CD4-positive, alpha-beta T cell (primary cell): ENCODE results near the gene SAT2. TPM values are rescaled to one million over a fixed set of nuclear protein-coding genes. Genes with fewer than 3 reads are reported as not detected.
"Not testable (repeated sequence)": the region's sequence is repeated elsewhere in the genome, so short reads cannot be mapped to it uniquely, and the experiment has no call there.

Source experiments
- ATAC-seq: fragments of 200-7000 bp; cut with Tn5 transposase; one replicate; pipeline ENCODE4 v1.10.0; 2022; ENCODE audit warnings: mild to moderate bottlenecking; ENCODE audit not compliant: poor library complexity
- CTCF ChIA-PET: fragments of 350-600 bp; sonication (Branson Sonifier 250); formaldehyde crosslinking; loops from one replicate; lab custom pipeline; 2021; ENCODE audit warnings: antibody characterized with exemption, inconsistent platforms; lab: Charles Lee
- POLR2A ChIA-PET: fragments of 350-600 bp; sonication (Branson Sonifier 250); formaldehyde crosslinking; loops from one replicate; lab custom pipeline; 2021; ENCODE audit warnings: antibody characterized with exemption, inconsistent platforms; lab: Charles Lee
- DNase-seq, 14 experiments: peaks; one replicate each; pipeline ENCODE4 v3.0.0-alpha.2; 2013 to 2020; ENCODE audit warnings: mixed read lengths in 2 of 14
- H3K27ac ChIP-seq, 2 donors: one replicate each; pipeline versions ENCODE4 v1.5.1 to v1.7.0; 2013; ENCODE audit warnings: low read length in 2 of 2, low read depth in 1 of 2, mild to moderate bottlenecking in 1 of 2
- H3K27me3 ChIP-seq, 2 experiments: 1 replicate in 1 of 2; 2 replicates in 1 of 2; pipeline versions ENCODE4 v1.6.1 to v1.7.0; 2013; ENCODE audit warnings: low read length in 2 of 2, control low read depth in 1 of 2, mild to moderate bottlenecking in 1 of 2, moderate library complexity in 1 of 2; ENCODE audit not compliant: insufficient read depth in 2 of 2, control insufficient read depth in 1 of 2
- H3K36me3 ChIP-seq: one replicate; pipeline ENCODE4 v1.6.1; 2013; ENCODE audit warnings: low read length, control low read depth; ENCODE audit not compliant: insufficient read depth
- H3K4me1 ChIP-seq: one replicate; pipeline ENCODE4 v1.6.1; 2013; ENCODE audit warnings: low read length, control low read depth; ENCODE audit not compliant: insufficient read depth
- H3K4me3 ChIP-seq: one replicate; pipeline ENCODE4 v1.5.1; 2013; ENCODE audit warnings: mild to moderate bottlenecking, low read length, moderate library complexity
- H3K9me3 ChIP-seq, 2 experiments: 1 replicate in 1 of 2; 2 replicates in 1 of 2; pipeline versions ENCODE4 v1.6.1 to v1.7.0; 2013; ENCODE audit warnings: low read length in 2 of 2, mild to moderate bottlenecking in 2 of 2, control low read depth in 1 of 2, moderate library complexity in 1 of 2; ENCODE audit not compliant: control insufficient read depth in 1 of 2, insufficient read depth in 1 of 2
- H3K27ac Mint-ChIP-seq: one replicate; pipeline ENCODE4 v1.8.0; 2020; ENCODE audit warnings: mixed read lengths
- H3K27me3 Mint-ChIP-seq: one replicate; pipeline ENCODE4 v1.8.0; 2021; ENCODE audit warnings: mixed read lengths
- H3K36me3 Mint-ChIP-seq: one replicate; pipeline ENCODE4 v1.8.0; 2021; ENCODE audit warnings: low read depth, mixed read lengths
- H3K4me1 Mint-ChIP-seq: one replicate; pipeline ENCODE4 v1.8.0; 2021; ENCODE audit warnings: low read depth, mixed read lengths
- H3K4me3 Mint-ChIP-seq: one replicate; pipeline ENCODE4 v1.8.0; 2020; ENCODE audit warnings: mild to moderate bottlenecking, mixed read lengths
- H3K9me3 Mint-ChIP-seq: one replicate; pipeline ENCODE4 v1.8.0; 2020; ENCODE audit warnings: mixed read lengths
- CTCF ChIP-seq: fragments of 200-600 bp; IDR thresholded peaks from one replicate; pipeline ENCODE4 v1.8.0; 2022; ENCODE audit warnings: antibody characterized with exemption, mild to moderate bottlenecking
- intact Hi-C, 2 experiments: fragments of 100-400 bp; cut with DNase I in 1 of 2; cut with micrococcal nuclease in 1 of 2; formaldehyde crosslinking; loops; one replicate each; pipeline versions ENCODE4 v1.15.1 to v1.9.0; 2023 to 2025; cut with DNase I, micrococcal nuclease
- total RNA-seq, 174 experiments: library from RNA in 2 of 174; stranded (reverse) in 2 of 174; gene quantifications; one replicate each; pipeline ENCODE4 v1.2.3 and lab custom pipeline; 2021 to 2026

SAT2 gene
- total RNA-seq, 2 experiments from 2014 or later, result 55.7 to 60.3 TPM

GRCh38 chr17:7611635-7612293 lies 15.9 kb downstream of the SAT2 start:
- TF ChIP-seq CTCF, result no peak
- Mint-ChIP-seq H3K27ac (peak overlapping the region; percentile 87), H3K36me3 (peaks cover 39% of the 10 kb centered on the region), H3K27me3 (no peaks in the 10 kb centered on the region), H3K4me3 (peak overlapping the region; percentile 82), H3K4me1 (peaks cover 52% of the 10 kb centered on the region), H3K9me3 (no peaks in the 10 kb centered on the region)
- ChIA-PET POLR2A (interaction anchor here (1.2 to 4.2 kb wide), 2 partner anchors 75 kb away, joined by 3 to 158 read pairs; partner anchors contain the start of genes TP53 and WRAP53), CTCF (interaction anchor here (1.6 to 2.3 kb wide), 2 partner anchors 22 to 76 kb away, joined by 4 to 9 read pairs; partner anchors contain the start of genes SOX15 and TP53)
- Histone ChIP-seq H3K4me1 (peaks cover 36% of the 10 kb centered on the region), H3K27ac (no peak overlapping the region), H3K9me3 (no peaks in the 10 kb centered on the region), H3K36me3 (peaks cover 4% of the 10 kb centered on the region), H3K4me3 (no peak overlapping the region), H3K27me3 (no peaks in the 10 kb centered on the region)
- intact Hi-C loops, result loop anchor here in 1 of 2 experiments (2.0 kb wide), 1 partner anchor 21 kb away; the partner anchor contains the start of gene SOX15
- DNase-seq, result no peak
- no peak for ATAC-seq

GRCh38 chr17:7610641-7611040 lies 17.0 kb downstream of the SAT2 start:
- Histone ChIP-seq H3K27me3 (no peaks in the 10 kb centered on the region), H3K27ac (no peak overlapping the region), H3K4me3 (no peak overlapping the region), H3K36me3 (peaks cover 11% of the 10 kb centered on the region), H3K9me3 (no peaks in the 10 kb centered on the region), H3K4me1 (peaks cover 34% of the 10 kb centered on the region)
- H3K27ac Mint-ChIP-seq, result no peak overlapping the region
- ATAC-seq, result no peak
- peaks cover 59% of the 10 kb centered on the region for H3K4me1 Mint-ChIP-seq
- ChIA-PET POLR2A (interaction anchor here (0.6 to 2.2 kb wide), 4 partner anchors 27 to 126 kb away, joined by 3 to 7 read pairs (median 3); partner anchors contain the start of genes MPDU1 and POLR2A), CTCF (interaction anchor here (2.3 kb wide), 1 partner anchor 77 kb away, joined by 9 read pairs; the partner anchor contains the start of gene TP53)
- DNase-seq, result no peak
- peak overlapping the region; percentile 56 for H3K4me3 Mint-ChIP-seq
- intact Hi-C loops, result loop anchor here in 1 of 2 experiments (2.0 kb wide), 1 partner anchor 20 kb away; the partner anchor contains the start of gene SOX15
- H3K36me3 Mint-ChIP-seq, result peaks cover 49% of the 10 kb centered on the region
- TF ChIP-seq CTCF, result no peak
- no peaks in the 10 kb centered on the region for H3K9me3 Mint-ChIP-seq
- H3K27me3 Mint-ChIP-seq, result no peaks in the 10 kb centered on the region

- Histone ChIP-seq H3K36me3 (peaks cover 45% of the 10 kb centered on the region), H3K27me3 (no peaks in the 10 kb centered on the region), H3K9me3 (no peaks in the 10 kb centered on the region), H3K27ac (no peak overlapping the region), H3K4me3 (no peak overlapping the region), H3K4me1 (no peaks in the 10 kb centered on the region)
- H3K36me3 Mint-ChIP-seq, result peaks cover 65% of the 10 kb centered on the region
- ATAC-seq (no peak), DNase-seq (no peak)
- ChIA-PET POLR2A (no interaction called here), CTCF (no interaction called here)
- TF ChIP-seq CTCF, result no peak
- no peak overlapping the region for H3K27ac Mint-ChIP-seq
- no peaks in the 10 kb centered on the region for H3K9me3 Mint-ChIP-seq
- intact Hi-C loops, result no loop called here
- H3K4me3 Mint-ChIP-seq, result no peak overlapping the region
- H3K4me1 Mint-ChIP-seq, result peaks cover 28% of the 10 kb centered on the region
- H3K27me3 Mint-ChIP-seq, result no peaks in the 10 kb centered on the region
These were observed 21.3 kb downstream of the SAT2 start for GRCh38 chr17:7606280-7606679.

GRCh38 chr17:7597561-7597960 lies 30.1 kb downstream of the SAT2 start:
- H3K9me3 Mint-ChIP-seq, H3K9me3 ChIP-seq, DNase-seq, H3K27ac ChIP-seq, H3K4me1 ChIP-seq, H3K27me3 ChIP-seq, CTCF ChIA-PET, H3K4me3 Mint-ChIP-seq, POLR2A ChIA-PET, H3K4me1 Mint-ChIP-seq, ATAC-seq, H3K27ac Mint-ChIP-seq, H3K27me3 Mint-ChIP-seq, H3K4me3 ChIP-seq, intact Hi-C loops: not testable (repeated sequence)
- H3K36me3 Mint-ChIP-seq, result peaks cover 87% of the 10 kb centered on the region
- H3K36me3 ChIP-seq, result peaks cover 86% of the 10 kb centered on the region
